Inflammatory macrophage treated with lipopolysaccharide for 1 hour (primary cell): ENCODE results near the gene LMF1.
"Not testable (repeated sequence)": the region's sequence is repeated elsewhere in the genome, so short reads cannot be mapped to it uniquely, and the experiment has no call there.

Experiments
- DNase-seq, 2 donors: peaks; one replicate each; pipeline ENCODE4 v3.0.0-alpha.2; 2020 to 2022

LMF1 gene

GRCh38 chr16:969508-970385 lies 1.0 kb downstream of the LMF1 start:
- DNase-seq: no peak

GRCh38 chr16:968620-969019 lies 2.2 kb downstream of the LMF1 start:
- no peak for DNase-seq

- no peak for DNase-seq
Observed at GRCh38 chr16:967546-968295, 3.1 kb downstream of the LMF1 start.

GRCh38 chr16:967077-967541 lies 3.7 kb downstream of the LMF1 start:
- DNase-seq: no peak

GRCh38 chr16:966505-966904 lies 4.3 kb downstream of the LMF1 start:
- DNase-seq: no peak

GRCh38 chr16:966035-966434 lies 4.7 kb downstream of the LMF1 start:
- DNase-seq: no peak

- DNase-seq: no peak
Observed at GRCh38 chr16:965487-965886, 5.3 kb downstream of the LMF1 start.

- no peak for DNase-seq
Observed at GRCh38 chr16:965036-965395, 5.8 kb downstream of the LMF1 start.

GRCh38 chr16:964356-965035 lies 6.3 kb downstream of the LMF1 start:
- DNase-seq: no peak

- no peak for DNase-seq
Observed at GRCh38 chr16:963913-964312, 6.9 kb downstream of the LMF1 start.

GRCh38 chr16:962901-963814 lies 7.6 kb downstream of the LMF1 start:
- no peak for DNase-seq

- no peak for DNase-seq
Observed at GRCh38 chr16:962366-962765, 8.4 kb downstream of the LMF1 start.

GRCh38 chr16:959232-960040 lies 11.3 kb downstream of the LMF1 start:
- DNase-seq: no peak

- not testable (repeated sequence) for DNase-seq
Observed at GRCh38 chr16:955766-956165, 15.0 kb downstream of the LMF1 start.

GRCh38 chr16:953818-954217 lies 17.0 kb downstream of the LMF1 start:
- DNase-seq: not testable (repeated sequence)

GRCh38 chr16:952321-952720 lies 18.5 kb downstream of the LMF1 start:
- DNase-seq: no peak

GRCh38 chr16:951660-952301 lies 19.0 kb downstream of the LMF1 start:
- DNase-seq: no peak

- DNase-seq: not testable (repeated sequence)
Observed at GRCh38 chr16:950733-951573, 19.8 kb downstream of the LMF1 start.

GRCh38 chr16:948767-949166 lies 22.0 kb downstream of the LMF1 start:
- not testable (repeated sequence) for DNase-seq

- not testable (repeated sequence) for DNase-seq
Observed at GRCh38 chr16:947922-948303, 22.9 kb downstream of the LMF1 start.
